Right lobe of liver (tissue), 6 donors: Measurements from ENCODE around the gene ARHGDIB. TPM values are rescaled to one million over a fixed set of nuclear protein-coding genes. Genes with fewer than 3 reads are reported as not detected.

Source experiments
- ATAC-seq, 4 donors: fragments of 200-7000 bp; cut with Tn5 transposase; one replicate each; pipeline ENCODE4 v1.9.1; 2020; ENCODE audit warnings: mild to moderate bottlenecking in 4 of 4, moderate library complexity in 4 of 4
- DNase-seq, 3 donors: peaks; one replicate each; pipeline ENCODE4 v3.0.0-alpha.2; 2020
- H3K27ac ChIP-seq, 3 donors: fragments of 200-600 bp; one replicate each; pipeline ENCODE4 v1.8.0; 2022
- H3K27me3 ChIP-seq, 2 donors: fragments of 200-600 bp; one replicate each; pipeline ENCODE4 v1.8.0; 2022
- H3K36me3 ChIP-seq, 4 donors: fragments of 200-600 bp; sonication (generic) in 1 of 4; one replicate each; pipeline versions ENCODE4 v1.5.1 to v1.8.0; 2017 to 2022; ENCODE audit warnings: control low read depth in 1 of 4
- H3K4me1 ChIP-seq, 4 donors: fragments of 200-600 bp; sonication (generic) in 1 of 4; one replicate each; pipeline versions ENCODE4 v1.5.1 to v1.8.0; 2017 to 2022; ENCODE audit warnings: control low read depth in 1 of 4
- H3K4me3 ChIP-seq, 3 donors: fragments of 200-600 bp; one replicate each; pipeline ENCODE4 v1.8.0; 2022
- H3K9me3 ChIP-seq, 4 donors: fragments of 200-600 bp; sonication (generic) in 1 of 4; one replicate each; pipeline versions ENCODE4 v1.5.1 to v1.8.0; 2017 to 2022; ENCODE audit warnings: control low read depth in 1 of 4
- POLR2A ChIP-seq: fragments of 450-650 bp; IDR thresholded peaks from one replicate; pipeline ENCODE4 v1.6.1; 2017; ENCODE audit warnings: antibody characterized with exemption, mild to moderate bottlenecking
- WGBS: methylation state at CpG from one replicate; pipeline ENCODE4 v1.1.6; 2018; ENCODE audit warnings: low coverage, low lambda C conversion rate; ENCODE audit not compliant: insufficient coverage; ENCODE audit errors: missing lambda C conversion rate; 5-methylcytosine and 5-hydroxymethylcytosine counted together
- intact Hi-C, 2 donors: fragments of 100-400 bp; cut with DNase I; formaldehyde crosslinking; loops; one replicate each; pipeline versions ENCODE4 v1.11.2 to v1.14.1; 2022
- total RNA-seq, 6 experiments: library from RNA; depleted of rRNA in 2 of 6; stranded (reverse); fragments of >200 nt in 2 of 6; fragmentation: NEBNext Ultra II Directional in 3 of 6; extraction: Animal tissue kit (Norgen Biotek cat#: 25700) in 3 of 6; gene quantifications; one replicate each; pipeline versions ENCODE4 v1.1.0 to v1.2.4, GENCODE V29; 2016 to 2023
- TF ChIP-seq, protein P1 (sequence below), 4 donors: fragments of 200-600 bp in 3 of 4; fragments of 450-650 bp in 1 of 4; IDR thresholded peaks; one replicate each; pipeline versions ENCODE4 v1.5.1 to v1.8.0; 2016 to 2022; ENCODE audit warnings: antibody characterized with exemption in 4 of 4, mild to moderate bottlenecking in 2 of 4
- donor health status: DM: no; HTN: yes; CAD: no.
- donor health status: DM: no; HTN: no; CAD: no.
- donor health status: DM: no; HTN: no; CAD: no.
- donor health status: DM: no; HTN: yes; CAD: no.
- donor health status: DM: no; HTN: yes; CAD: no.

ARHGDIB gene
- total RNA-seq, 6 experiments from 2014 or later: 17.2 to 58.1 (median 31.9) TPM

DNA sequence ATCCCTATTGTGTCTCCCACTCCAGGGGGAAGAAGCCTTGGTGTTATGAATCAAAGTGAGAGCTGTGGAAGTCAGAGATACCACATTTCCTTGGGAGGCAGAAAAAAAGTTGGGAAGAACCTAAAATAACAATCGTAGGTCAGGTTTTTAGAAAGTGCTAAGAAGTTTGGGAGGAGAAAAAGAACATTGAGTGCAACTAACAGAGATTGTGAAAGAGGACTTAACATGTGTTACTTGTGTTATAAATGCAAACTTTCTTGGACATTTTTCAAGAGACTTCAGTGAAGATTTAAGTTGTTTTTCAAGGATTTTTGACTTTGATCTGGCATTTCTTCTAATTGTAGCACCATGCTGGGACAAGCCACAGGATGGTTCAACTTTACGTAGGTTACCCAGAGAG, 15.2 kb downstream of the ARHGDIB start:
- WGBS: 59% methylated on average over 2 of the region's 2 CpGs
- H3K36me3 ChIP-seq: peaks cover 0 to 32% (median 2%) of the 10 kb centered on the region in 4 donors

GRCh38 chr12:14942196-14942931, 19.0 kb downstream of the ARHGDIB start:
- peaks cover 0 to 21% (median 0%) of the 10 kb centered on the region in 4 donors for H3K36me3 ChIP-seq
- H3K9me3 ChIP-seq: no peaks in the 10 kb centered on the region
- ATAC-seq (no peak), DNase-seq (no peak)
- no peak for TF ChIP-seq POLR2A
- TF ChIP-seq, protein P1, sequence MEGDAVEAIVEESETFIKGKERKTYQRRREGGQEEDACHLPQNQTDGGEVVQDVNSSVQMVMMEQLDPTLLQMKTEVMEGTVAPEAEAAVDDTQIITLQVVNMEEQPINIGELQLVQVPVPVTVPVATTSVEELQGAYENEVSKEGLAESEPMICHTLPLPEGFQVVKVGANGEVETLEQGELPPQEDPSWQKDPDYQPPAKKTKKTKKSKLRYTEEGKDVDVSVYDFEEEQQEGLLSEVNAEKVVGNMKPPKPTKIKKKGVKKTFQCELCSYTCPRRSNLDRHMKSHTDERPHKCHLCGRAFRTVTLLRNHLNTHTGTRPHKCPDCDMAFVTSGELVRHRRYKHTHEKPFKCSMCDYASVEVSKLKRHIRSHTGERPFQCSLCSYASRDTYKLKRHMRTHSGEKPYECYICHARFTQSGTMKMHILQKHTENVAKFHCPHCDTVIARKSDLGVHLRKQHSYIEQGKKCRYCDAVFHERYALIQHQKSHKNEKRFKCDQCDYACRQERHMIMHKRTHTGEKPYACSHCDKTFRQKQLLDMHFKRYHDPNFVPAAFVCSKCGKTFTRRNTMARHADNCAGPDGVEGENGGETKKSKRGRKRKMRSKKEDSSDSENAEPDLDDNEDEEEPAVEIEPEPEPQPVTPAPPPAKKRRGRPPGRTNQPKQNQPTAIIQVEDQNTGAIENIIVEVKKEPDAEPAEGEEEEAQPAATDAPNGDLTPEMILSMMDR (IDR thresholded peaks at IDR 0.05): no peak
- intact Hi-C loops: no loop called here
- H3K4me1 ChIP-seq: no peaks in the 10 kb centered on the region
- H3K27me3 ChIP-seq: no peaks in the 10 kb centered on the region
- H3K27ac ChIP-seq: no peak overlapping the region
- 74% methylated on average over 9 of the region's 12 CpGs for WGBS
- H3K4me3 ChIP-seq: no peak overlapping the region

More for the DNA sequence above, 15.2 kb downstream of the ARHGDIB start:
- Histone ChIP-seq H3K4me3 (no peak overlapping the region), H3K27me3 (no peaks in the 10 kb centered on the region), H3K9me3 (no peaks in the 10 kb centered on the region), H3K4me1 (no peaks in the 10 kb centered on the region), H3K27ac (no peak overlapping the region)
- intact Hi-C loops: no loop called here
- ATAC-seq (no peak), DNase-seq (no peak)
- TF ChIP-seq, protein P1 (IDR thresholded peaks at IDR 0.05): no peak
- no peak for TF ChIP-seq POLR2A

DNA sequence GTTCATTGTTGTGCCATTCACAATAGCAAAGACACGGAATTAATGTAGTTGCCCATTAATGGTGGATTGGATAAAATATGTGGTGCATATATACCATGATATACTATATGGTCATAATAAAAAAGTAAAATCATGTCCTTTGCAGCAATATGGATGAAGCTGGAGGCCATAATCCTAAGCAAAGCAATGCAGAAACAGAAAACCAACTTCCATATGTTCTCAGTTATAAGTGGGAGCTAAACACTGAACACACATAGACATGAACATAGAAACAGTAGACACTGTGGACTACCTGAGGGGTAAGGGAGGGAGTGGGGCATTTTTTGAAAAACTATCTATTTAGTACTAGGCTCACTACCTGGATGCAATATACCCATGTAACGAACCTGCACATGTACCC, 20.0 kb downstream of the ARHGDIB start:
- Histone ChIP-seq H3K27me3 (no peaks in the 10 kb centered on the region), H3K27ac (no peak overlapping the region), H3K4me1 (no peaks in the 10 kb centered on the region), H3K4me3 (no peak overlapping the region), H3K9me3 (no peaks in the 10 kb centered on the region), H3K36me3 (peaks cover 0 to 14% (median 0%) of the 10 kb centered on the region in 4 donors)
- WGBS: 91% methylated on average over 2 of the region's 2 CpGs
- intact Hi-C loops: no loop called here
- ATAC-seq (no peak), DNase-seq (no peak)
- TF ChIP-seq, protein P1 (IDR thresholded peaks at IDR 0.05): no peak
- no peak for TF ChIP-seq POLR2A

GRCh38 chr12:14938301-14938700, 23.1 kb downstream of the ARHGDIB start, which contains the start of gene ERP27:
TSS of gene ERP27 (minus strand) at chr12:14938537. CDS start at chr12:14938508, 29 bp downstream.
- Histone ChIP-seq H3K9me3 (no peaks in the 10 kb centered on the region), H3K27ac (no peak within 1 kb of the TSS), H3K36me3 (no peaks in the 10 kb centered on the region), H3K4me1 (no peaks in the 10 kb centered on the region), H3K4me3 (no peak within 1 kb of the TSS), H3K27me3 (no peaks in the 10 kb centered on the region)
- WGBS: 27% methylated on average over 3 of the region's 3 CpGs
- DNase-seq: no peak
- intact Hi-C loops: no loop called here
- no peak for ATAC-seq
- TF ChIP-seq, protein P1 (IDR thresholded peaks at IDR 0.05): no peak
- TF ChIP-seq POLR2A: no peak
